Hippocampal formation (tissue), 2 donors: ENCODE measurements around the gene GCLM.
"Not testable (repeated sequence)": the region's sequence is repeated elsewhere in the genome, so short reads cannot be mapped to it uniquely, and the experiment has no call there.

ENCODE experiments used
- DNase-seq, 2 donors: peaks; one replicate each; lab custom pipeline; 2025; lab: John Stamatoyannopoulos, UW

GCLM gene

GRCh38 chr1:93888900-93889299 lies 20.3 kb downstream of the GCLM start:
- no peak for DNase-seq

GRCh38 chr1:93882269-93882668 lies 27.0 kb downstream of the GCLM start:
- no peak for DNase-seq

- DNase-seq: no peak
Observed at GRCh38 chr1:93880731-93881130, 28.5 kb downstream of the GCLM start.

GRCh38 chr1:93878889-93879586 lies 30.2 kb downstream of the GCLM start, which contains the start of gene DNTTIP2:
TSS of gene DNTTIP2 (minus strand) at chr1:93879206. CDS start at chr1:93879148, 58 bp downstream.
- peak; percentile 83 to 89 for DNase-seq

GRCh38 chr1:93878501-93878888 lies 30.7 kb downstream of the GCLM start:
- DNase-seq: no peak

GRCh38 chr1:93877529-93877928 lies 31.7 kb downstream of the GCLM start:
- no peak for DNase-seq

GRCh38 chr1:93876244-93876643 lies 33.0 kb downstream of the GCLM start:
- DNase-seq: no peak

GRCh38 chr1:93874025-93874651 lies 35.1 kb downstream of the GCLM start:
- peak in 1 of 2 donors; percentile 4 for DNase-seq

GRCh38 chr1:93871366-93871765 lies 37.9 kb downstream of the GCLM start:
- DNase-seq: no peak

GRCh38 chr1:93869653-93870052 lies 39.6 kb downstream of the GCLM start:
- no peak for DNase-seq

- DNase-seq: not testable (repeated sequence)
Observed at GRCh38 chr1:93868492-93868891, 40.7 kb downstream of the GCLM start.

- DNase-seq: no peak
Observed at GRCh38 chr1:93865253-93865652, 44.0 kb downstream of the GCLM start.

- DNase-seq: no peak
Observed at GRCh38 chr1:93864175-93864574, 45.1 kb downstream of the GCLM start.

GRCh38 chr1:93857653-93858052 lies 51.6 kb downstream of the GCLM start:
- not testable (repeated sequence) for DNase-seq

GRCh38 chr1:93855983-93856382 lies 53.2 kb downstream of the GCLM start:
- not testable (repeated sequence) for DNase-seq

- DNase-seq: no peak
Observed at GRCh38 chr1:93853940-93854339, 55.3 kb downstream of the GCLM start.

- DNase-seq: no peak
Observed at GRCh38 chr1:93851878-93852277, 57.4 kb downstream of the GCLM start.

GRCh38 chr1:93851327-93851712 lies 57.9 kb downstream of the GCLM start:
- DNase-seq: no peak

- peak in 1 of 2 donors; percentile 20 for DNase-seq
Observed at GRCh38 chr1:93850687-93851326, 58.4 kb downstream of the GCLM start.

- no peak for DNase-seq
Observed at GRCh38 chr1:93848350-93848883, 60.8 kb downstream of the GCLM start.

GRCh38 chr1:93847811-93848288 lies 61.4 kb downstream of the GCLM start:
- peak; percentile 46 to 60 for DNase-seq

- peak; percentile 73 to 85 for DNase-seq
Observed at GRCh38 chr1:93846992-93847810, 62.0 kb downstream of the GCLM start.
